ENCODE measurements around the gene CCL7.

DNA sequence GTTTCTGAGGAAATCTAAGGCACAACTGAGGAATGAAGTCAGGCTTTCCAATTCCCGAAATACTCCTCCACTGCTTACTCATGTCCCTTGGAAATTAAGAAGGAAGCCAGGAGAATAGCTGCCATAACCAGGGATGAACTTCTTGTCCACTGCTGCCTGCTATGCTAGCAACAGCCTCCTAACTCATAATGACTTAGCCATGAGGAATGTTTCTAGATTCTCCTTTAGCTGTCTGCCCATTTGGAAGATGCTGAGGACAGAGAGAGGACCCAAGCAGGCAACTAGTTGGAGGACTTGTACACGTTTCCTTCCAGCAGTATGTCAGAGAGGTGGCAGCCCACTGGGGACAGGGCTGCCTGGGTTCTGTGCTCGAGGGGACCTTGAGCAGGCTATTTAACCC is 15.9 kb upstream of the CCL7 start:
- TF ChIP-seq POLR2A (IDR thresholded peaks at IDR 0.05): no peak
- TF ChIP-seq, protein P1, sequence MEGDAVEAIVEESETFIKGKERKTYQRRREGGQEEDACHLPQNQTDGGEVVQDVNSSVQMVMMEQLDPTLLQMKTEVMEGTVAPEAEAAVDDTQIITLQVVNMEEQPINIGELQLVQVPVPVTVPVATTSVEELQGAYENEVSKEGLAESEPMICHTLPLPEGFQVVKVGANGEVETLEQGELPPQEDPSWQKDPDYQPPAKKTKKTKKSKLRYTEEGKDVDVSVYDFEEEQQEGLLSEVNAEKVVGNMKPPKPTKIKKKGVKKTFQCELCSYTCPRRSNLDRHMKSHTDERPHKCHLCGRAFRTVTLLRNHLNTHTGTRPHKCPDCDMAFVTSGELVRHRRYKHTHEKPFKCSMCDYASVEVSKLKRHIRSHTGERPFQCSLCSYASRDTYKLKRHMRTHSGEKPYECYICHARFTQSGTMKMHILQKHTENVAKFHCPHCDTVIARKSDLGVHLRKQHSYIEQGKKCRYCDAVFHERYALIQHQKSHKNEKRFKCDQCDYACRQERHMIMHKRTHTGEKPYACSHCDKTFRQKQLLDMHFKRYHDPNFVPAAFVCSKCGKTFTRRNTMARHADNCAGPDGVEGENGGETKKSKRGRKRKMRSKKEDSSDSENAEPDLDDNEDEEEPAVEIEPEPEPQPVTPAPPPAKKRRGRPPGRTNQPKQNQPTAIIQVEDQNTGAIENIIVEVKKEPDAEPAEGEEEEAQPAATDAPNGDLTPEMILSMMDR (IDR thresholded peaks at IDR 0.05): no peak
